ENCODE results near the gene KANSL1. TPM values are rescaled to one million over a fixed set of nuclear protein-coding genes. Genes with fewer than 3 reads are reported as not detected.

Gene KANSL1
- total RNA-seq, 1 experiment from 2014 or later = 55.5 TPM

- in situ Hi-C loops (cut with HindIII; ENCODE audit: low pct_unique_long_range_greater_than_20kb, low sequenced_read_pairs) (no loop called here), intact Hi-C loops (cut with micrococcal nuclease; ENCODE audit: unreplicated experiment) (no loop called here)
- no peaks in the 10 kb centered on the region for H3K4me1 ChIP-seq (ENCODE audit: control insufficient read depth, insufficient read depth, low read length)
- H3K27ac ChIP-seq (ENCODE audit: low read length) = no peak overlapping the region
- TF ChIP-seq TCF7L2 (IDR thresholded peaks at IDR 0.05; ENCODE audit: low read depth, low read length) = no peak
- no peak for TF ChIP-seq SIN3A (IDR thresholded peaks at IDR 0.05; ENCODE audit: borderline replicate concordance, insufficient read depth, low read depth, low read length)
- no peak for TF ChIP-seq CTCF (IDR thresholded peaks at IDR 0.05)
- TF ChIP-seq POLR2AphosphoS5 (IDR thresholded peaks at IDR 0.05; ENCODE audit: low read depth, low read length) = no peak
- TF ChIP-seq REST (IDR thresholded peaks at IDR 0.05; ENCODE audit: insufficient read depth in 1 of 2, low read depth in 2 of 2, low read length in 1 of 2) = no peak
- no peaks in the 10 kb centered on the region for H3K27me3 ChIP-seq (ENCODE audit: control insufficient read depth, insufficient read depth, low read length)
- no TSS peak for BruUV-seq (replicated peaks)
- ChIA-PET CTCF (no interaction called here), POLR2A (interaction anchor here (0.6 kb wide), 1 partner anchor 265 kb away, joined by 3 read pairs; no protein-coding TSS in a partner anchor)
- no peaks in the 10 kb centered on the region for H3K36me3 ChIP-seq (ENCODE audit: control insufficient read depth, insufficient read depth, low read length)
- no peak for ATAC-seq
- H3K9me3 ChIP-seq (ENCODE audit: control insufficient read depth, insufficient read depth, low read depth, low read length) = no peaks in the 10 kb centered on the region
- no peak overlapping the region for H3K4me3 ChIP-seq (ENCODE audit: low read depth in 2 of 2, low read length in 2 of 2)
- DNase-seq (ENCODE audit: low read depth, low spot score) = no peak
Measured at GRCh38 chr17:45989759-45990158, 203.5 kb downstream of the KANSL1 start.

GRCh38 chr17:45987706-45988105 lies 205.5 kb downstream of the KANSL1 start:
- DNase-seq (ENCODE audit: low read depth, low spot score) = no peak
- BruUV-seq (replicated peaks) = no TSS peak
- Histone ChIP-seq H3K4me3 (ENCODE audit: low read depth in 2 of 2, low read length in 2 of 2) (no peak overlapping the region), H3K4me1 (ENCODE audit: control insufficient read depth, insufficient read depth, low read length) (no peaks in the 10 kb centered on the region), H3K36me3 (ENCODE audit: control insufficient read depth, insufficient read depth, low read length) (no peaks in the 10 kb centered on the region), H3K27me3 (ENCODE audit: control insufficient read depth, insufficient read depth, low read length) (no peaks in the 10 kb centered on the region), H3K27ac (ENCODE audit: low read length) (no peak overlapping the region), H3K9me3 (ENCODE audit: control insufficient read depth, insufficient read depth, low read depth, low read length) (no peaks in the 10 kb centered on the region)
- in situ Hi-C loops (cut with HindIII; ENCODE audit: low pct_unique_long_range_greater_than_20kb, low sequenced_read_pairs) (no loop called here), intact Hi-C loops (cut with micrococcal nuclease; ENCODE audit: unreplicated experiment) (no loop called here)
- ATAC-seq = no peak
- ChIA-PET POLR2A (no interaction called here), CTCF (no interaction called here)
- TF ChIP-seq POLR2AphosphoS5 (IDR thresholded peaks at IDR 0.05; ENCODE audit: low read depth, low read length) (no peak), TCF7L2 (IDR thresholded peaks at IDR 0.05; ENCODE audit: low read depth, low read length) (no peak), SIN3A (IDR thresholded peaks at IDR 0.05; ENCODE audit: borderline replicate concordance, insufficient read depth, low read depth, low read length) (no peak), REST (IDR thresholded peaks at IDR 0.05; ENCODE audit: insufficient read depth in 1 of 2, low read depth in 2 of 2, low read length in 1 of 2) (no peak), CTCF (IDR thresholded peaks at IDR 0.05) (no peak)
